GM12891 (cell line): ENCODE measurements around the gene STK10.
A peak's percentile ranks its signal among the peaks of the same experiment; 100 is the strongest.

Experiments used
- DNase-seq: peaks from one replicate; pipeline ENCODE4 v3.0.0; 2011; ENCODE audit warnings: low spot score; ENCODE audit not compliant: insufficient read length
- FAIRE-seq: peaks from 2 replicates; lab custom pipeline; 2011; peaks lifted over from hg19 to GRCh38; lab: Jason Lieb, UNC
- PAX5 ChIP-seq: IDR thresholded peaks from 2 replicates; pipeline ENCODE4 v1.6.1; 2011; ENCODE audit warnings: low read length, moderate library complexity, mild to moderate bottlenecking; ENCODE audit not compliant: insufficient read depth, severe bottlenecking
- POLR2A ChIP-seq: IDR thresholded peaks from 2 replicates; pipeline ENCODE4 v1.6.1; 2011; ENCODE audit warnings: low read depth, low read length, control low read depth
- POLR2AphosphoS5 ChIP-seq: IDR thresholded peaks from 2 replicates; pipeline ENCODE4 v1.6.1; 2011; ENCODE audit warnings: low read depth, low read length, control low read depth
- POU2F2 ChIP-seq: IDR thresholded peaks from 2 replicates; pipeline ENCODE4 v1.6.1; 2011; ENCODE audit warnings: low read depth, mild to moderate bottlenecking, control low read depth, low read length, moderate library complexity
- SPI1 ChIP-seq: IDR thresholded peaks from 2 replicates; pipeline ENCODE4 v1.6.1; 2011; ENCODE audit warnings: low read depth, low read length, control low read depth
- TAF1 ChIP-seq: IDR thresholded peaks from 2 replicates; pipeline ENCODE4 v1.6.1; 2011; ENCODE audit warnings: low read depth, low read length, control low read depth

The STK10 gene

DNA sequence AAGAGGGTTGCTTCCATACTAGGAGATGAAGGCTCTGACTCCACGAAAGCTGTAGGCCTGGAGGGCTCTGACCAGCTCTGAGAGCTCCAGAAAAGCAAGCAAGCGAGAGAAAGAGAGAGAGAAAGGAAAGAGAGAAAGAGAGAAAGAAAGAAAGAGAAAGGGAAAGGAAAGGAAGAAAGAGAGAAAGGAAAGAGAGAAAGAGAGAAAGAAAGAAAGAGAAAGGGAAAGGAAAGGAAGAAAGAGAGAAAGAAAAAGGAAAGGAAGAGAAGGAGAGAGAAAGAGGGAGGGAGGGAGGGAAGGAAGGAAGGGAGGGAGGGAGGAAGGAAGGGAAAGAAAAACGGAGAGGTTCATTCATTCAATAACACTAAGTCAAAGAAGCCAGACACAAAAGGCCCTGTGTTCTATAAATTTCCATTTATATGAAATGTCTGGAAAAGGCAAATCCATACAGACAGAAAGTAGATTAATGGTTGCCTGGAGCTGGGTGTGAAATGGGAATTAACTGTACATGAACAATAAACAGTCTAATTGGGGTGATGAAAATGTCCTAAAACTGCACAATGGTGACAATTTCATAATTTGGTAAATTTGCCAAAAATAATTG is 1.8 kb upstream of the STK10 start:
- DNase-seq (no peak), FAIRE-seq (no peak)
- TF ChIP-seq POLR2AphosphoS5 (no peak), PAX5 (no peak), SPI1 (no peak), TAF1 (no peak), POLR2A (no peak), POU2F2 (no peak)

DNA sequence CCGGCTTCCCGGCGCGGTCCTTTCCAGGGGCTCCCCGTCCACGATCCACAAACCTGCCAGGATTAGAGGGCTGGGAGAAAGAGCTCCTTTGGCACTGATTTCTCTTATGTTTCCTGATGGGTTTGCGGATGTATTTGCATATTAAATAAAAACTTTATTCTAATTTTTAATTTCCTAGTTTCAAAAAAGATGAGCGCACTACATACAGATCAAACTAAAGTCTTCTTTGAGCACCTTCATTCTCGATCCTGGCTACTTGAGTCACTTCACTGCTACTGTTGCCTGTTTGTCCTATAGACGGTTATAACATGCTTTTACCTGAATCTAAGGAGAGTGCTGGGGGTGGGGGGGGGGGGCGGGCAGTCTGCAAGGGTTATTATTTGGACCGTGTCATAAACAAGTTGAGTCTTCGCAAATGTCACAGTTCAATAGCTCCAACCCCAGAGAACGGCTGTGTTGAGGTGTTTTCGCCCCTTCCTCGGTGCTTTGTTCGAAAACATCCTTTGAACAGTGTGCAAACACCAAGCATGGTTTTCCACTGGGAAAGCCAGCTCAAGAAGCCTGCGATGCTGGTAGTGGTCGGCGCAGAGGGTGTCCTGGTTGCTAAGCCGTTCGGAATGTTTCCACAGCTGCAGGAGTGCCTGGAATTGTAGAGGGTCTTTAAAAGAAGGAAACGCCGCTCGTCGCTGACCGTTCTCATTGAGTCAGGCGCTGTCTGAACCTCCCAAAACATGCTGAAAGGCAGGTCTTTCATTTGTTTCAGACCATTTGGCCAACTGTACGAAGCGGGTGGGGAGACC is 1.1 kb upstream of the STK10 start:
- no peak for FAIRE-seq
- TF ChIP-seq TAF1 (no peak), POLR2AphosphoS5 (no peak), POLR2A (no peak), PAX5 (no peak), SPI1 (no peak), POU2F2 (no peak)
- DNase-seq: no peak

DNA sequence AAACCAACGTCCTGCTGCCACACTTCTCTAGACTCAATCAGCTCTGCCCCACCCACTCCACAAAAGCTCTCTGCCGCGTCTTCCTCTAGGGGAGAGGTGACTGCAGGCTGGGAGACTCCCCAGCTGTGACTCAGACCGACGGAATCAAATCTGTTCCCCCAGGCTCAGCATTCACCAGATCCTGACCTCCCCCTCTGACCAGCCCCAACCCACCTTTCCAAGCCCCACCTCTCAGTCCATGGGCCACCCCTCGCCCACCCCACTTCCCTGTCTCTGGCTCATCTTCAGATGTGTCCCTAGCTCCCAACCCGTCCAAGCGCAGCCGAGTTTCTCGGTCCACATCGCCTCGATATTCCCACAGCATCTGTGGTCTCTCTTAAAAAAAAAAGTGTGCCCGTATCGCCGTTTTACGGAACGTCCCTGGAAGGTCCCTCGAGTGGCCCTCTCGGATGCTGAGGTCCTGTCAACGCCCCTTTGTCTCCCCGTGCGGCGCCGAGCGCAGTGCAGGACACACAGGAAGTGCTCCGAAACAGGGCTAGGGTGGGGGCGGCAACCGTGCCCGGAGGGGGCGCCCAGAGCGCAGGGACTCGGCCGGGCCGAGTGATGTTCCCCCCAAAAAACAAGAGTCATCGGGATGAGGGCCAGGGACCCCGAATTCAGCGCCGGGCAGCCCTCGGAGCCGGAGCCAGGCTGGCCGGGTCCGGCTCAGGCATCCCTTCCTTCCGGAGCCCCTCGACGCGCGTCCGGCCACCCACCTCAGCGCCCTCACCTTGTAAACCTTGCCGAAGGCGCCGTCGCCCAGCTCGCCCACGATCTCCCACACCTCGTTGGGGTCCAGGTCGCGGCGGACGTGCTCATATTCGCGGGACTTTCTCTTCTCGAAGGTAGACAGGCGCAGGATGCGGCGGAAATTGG is 649 bp downstream of the STK10 start:
- DNase-seq (no peak), FAIRE-seq (peak; percentile 59)
- TF ChIP-seq SPI1 (0 out of 2 replicates have a peak, but pooled peaks have one; percentile 1), POLR2A (peak; percentile 53; the same call in 1 of the 2 replicates), TAF1 (peak; percentile 40; the same call in 1 of the 2 replicates), POLR2AphosphoS5 (peak; percentile 15; the same call in 1 of the 2 replicates), PAX5 (no peak), POU2F2 (no peak)

GRCh38 chr5:172186114-172186695 is 1.8 kb downstream of the STK10 start:
- TF ChIP-seq POLR2AphosphoS5 (no peak), POLR2A (no peak), PAX5 (no peak), TAF1 (no peak), SPI1 (no peak), POU2F2 (no peak)
- DNase-seq (no peak), FAIRE-seq (no peak)

DNA sequence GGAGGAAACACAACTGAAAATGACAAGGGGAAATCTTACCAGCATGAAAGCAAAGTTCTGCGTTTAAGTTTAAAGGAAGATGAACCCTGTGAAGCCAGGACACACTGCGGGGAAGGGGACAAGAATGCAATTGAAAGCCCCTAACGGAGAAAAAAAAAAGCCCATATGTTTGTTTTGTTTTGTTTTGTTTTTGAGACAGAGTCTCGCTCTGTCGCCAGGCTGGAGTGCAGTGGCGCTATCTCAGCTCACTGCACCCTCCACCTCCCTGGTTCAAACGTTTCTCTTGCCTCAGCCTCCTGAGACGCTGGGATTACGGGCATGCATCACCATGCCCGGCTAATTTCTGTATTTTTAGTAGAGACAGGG is 2.9 kb downstream of the STK10 start:
- FAIRE-seq (no peak), DNase-seq (no peak)
- TF ChIP-seq POLR2AphosphoS5 (no peak), TAF1 (no peak), PAX5 (no peak), POLR2A (0 out of 2 replicates have a peak, but pooled peaks have one; percentile 41)

DNA sequence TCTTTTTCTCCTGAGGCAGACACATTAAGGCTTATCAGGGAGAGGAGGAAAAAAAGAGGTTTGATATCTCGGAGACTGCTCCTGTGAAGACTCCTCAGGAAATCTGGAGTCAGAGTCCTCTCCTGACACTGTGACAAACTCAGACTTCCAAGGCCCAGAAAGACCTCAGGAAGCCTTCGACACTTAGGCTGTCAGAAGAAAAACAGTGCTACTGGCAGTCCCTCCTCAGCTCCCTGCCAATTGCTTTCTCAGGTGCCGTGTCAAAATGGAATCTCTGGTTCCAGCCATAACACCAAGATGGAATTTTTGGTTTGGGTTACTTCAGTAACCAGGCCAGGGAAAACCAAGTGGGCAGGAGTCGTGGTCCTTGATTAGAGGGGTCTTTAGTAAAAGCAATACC is 4.1 kb downstream of the STK10 start:
- TF ChIP-seq TAF1 (no peak), POLR2AphosphoS5 (no peak), PAX5 (no peak), POU2F2 (no peak), POLR2A (no peak), SPI1 (no peak)
- no peak for DNase-seq
- FAIRE-seq: no peak

DNA sequence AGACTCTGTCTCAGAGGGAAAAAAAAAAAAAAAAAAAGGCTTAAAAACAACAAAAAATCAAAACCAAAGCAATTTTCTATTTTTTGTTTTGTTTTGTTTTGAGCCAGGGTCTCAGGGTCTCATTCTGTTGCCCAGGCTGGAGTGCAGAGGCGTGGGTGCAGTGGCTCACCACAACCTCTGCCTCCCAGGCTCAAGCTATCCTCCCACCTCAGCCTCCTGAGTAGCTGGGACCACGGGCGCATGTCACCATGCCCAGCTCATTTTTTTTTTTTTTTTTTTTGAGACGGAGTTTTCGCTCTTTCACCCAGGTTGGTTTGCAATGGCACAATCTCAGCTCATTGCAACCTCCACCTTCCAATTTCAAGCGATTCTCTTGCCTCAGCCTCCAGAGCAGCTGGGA is 5.7 kb downstream of the STK10 start:
- FAIRE-seq: no peak

DNA sequence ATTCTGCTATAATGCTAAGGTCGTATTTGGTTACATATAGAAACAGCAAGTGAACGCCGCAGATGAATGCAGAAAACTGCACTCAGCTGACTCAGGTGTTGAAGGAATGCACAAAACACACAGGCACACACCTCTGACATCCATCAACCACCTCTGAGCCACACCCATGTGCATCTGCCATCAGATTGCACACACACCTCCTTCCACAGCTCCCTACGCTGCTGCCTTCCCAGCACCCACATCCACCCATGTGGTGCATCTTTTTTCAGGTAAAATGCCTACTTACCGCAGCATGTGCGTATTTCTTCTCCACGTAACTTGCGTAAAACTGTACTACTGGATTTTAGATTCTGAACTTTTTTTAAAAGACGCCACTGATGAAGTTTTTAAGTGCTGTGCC is 7.1 kb downstream of the STK10 start:
- no peak for TF ChIP-seq PAX5
- 0 out of 2 replicates have a peak, but pooled peaks have one; percentile 30 for TF ChIP-seq POLR2A
- DNase-seq: no peak
- peak; percentile 9 for FAIRE-seq

More for the DNA sequence above, 5.7 kb downstream of the STK10 start:
- TF ChIP-seq POU2F2: no peak
- TF ChIP-seq POLR2AphosphoS5: no peak
- TF ChIP-seq SPI1: no peak
- TF ChIP-seq POLR2A: no peak
- no peak for TF ChIP-seq PAX5
- TF ChIP-seq TAF1: no peak
- DNase-seq: no peak
